GM12878 (cell line): ENCODE results near the gene NEUROD6. TPM values are rescaled to one million over a fixed set of nuclear protein-coding genes. Genes with fewer than 3 reads are reported as not detected.

ENCODE experiments used
- ATAC-seq: fragments of 200-7000 bp; cut with Tn5 transposase; 3 replicates; pipeline ENCODE4 v1.9.1; 2020; ENCODE audit warnings: mild to moderate bottlenecking, moderate library complexity
- BruUV-seq: library from RNA; stranded (reverse); fragments of 400-500 nt; replicated peaks from 2 replicates; lab custom pipeline; 2021; lab: Mats Ljungman, UMichigan
- CTCF ChIA-PET: fragments of 300-600 bp; sonication (Branson Sonifier 250); formaldehyde crosslinking; extraction: SDS; loops from one replicate; lab custom pipeline; 2021; ENCODE audit warnings: inconsistent platforms; lab: Yijun Ruan, JAX
- POLR2A ChIA-PET: fragments of 350-600 bp; formaldehyde crosslinking; extraction: SDS; loops from one replicate; lab custom pipeline; 2021; ENCODE audit warnings: inconsistent platforms; lab: Charles Lee
- RAD21 ChIA-PET: fragments of 300-600 bp; sonication (Branson Sonifier 250); formaldehyde crosslinking; loops from one replicate; lab custom pipeline; 2023; ENCODE audit warnings: antibody characterized with exemption; ENCODE audit not compliant: unreplicated experiment; lab: Charles Lee
- SMC1A ChIA-PET: fragments of 300-600 bp; sonication (Branson Sonifier 250); formaldehyde crosslinking; loops from one replicate; lab custom pipeline; 2023; ENCODE audit not compliant: unreplicated experiment, uncharacterized antibody; lab: Charles Lee
- DNase-seq: peaks from one replicate; pipeline ENCODE4 v3.0.0-alpha.2; 2011; ENCODE audit warnings: low read depth, low spot score
- FAIRE-seq: peaks from 3 replicates; lab custom pipeline; 2011; peaks lifted over from hg19 to GRCh38; lab: Jason Lieb, UNC
- H2AFZ ChIP-seq: 2 replicates; pipeline ENCODE4 v1.6.0; 2011; ENCODE audit warnings: low read depth, low read length, control low read depth; ENCODE audit not compliant: control insufficient read depth
- H3K27ac ChIP-seq: 2 replicates; pipeline ENCODE4 v1.5.1; 2011; ENCODE audit warnings: control low read depth; ENCODE audit not compliant: control insufficient read depth, insufficient read depth
- H3K27me3 ChIP-seq, 2 experiments: replicated peaks in 1 of 2; 2 replicates each; pipeline versions ENCODE4 v1.6.0 to v1.6.1; 2011; ENCODE audit warnings: low read length in 1 of 2; ENCODE audit not compliant: control insufficient read depth in 2 of 2, insufficient read depth in 2 of 2
- H3K36me3 ChIP-seq, 2 experiments: 2 replicates each; pipeline ENCODE4 v1.5.1; 2011; ENCODE audit warnings: low read length in 1 of 2; ENCODE audit not compliant: control insufficient read depth in 2 of 2, insufficient read depth in 2 of 2
- H3K4me1 ChIP-seq: 2 replicates; pipeline ENCODE4 v1.6.1; 2011; ENCODE audit warnings: mild to moderate bottlenecking, low read length, moderate library complexity, mixed read lengths; ENCODE audit not compliant: control insufficient read depth, insufficient read depth
- H3K4me2 ChIP-seq: 2 replicates; pipeline ENCODE4 v1.6.0; 2011; ENCODE audit warnings: control low read depth; ENCODE audit not compliant: control insufficient read depth, insufficient read depth
- H3K4me3 ChIP-seq: fragments of 200-600 bp; sonication (generic); 2 replicates; pipeline ENCODE4 v1.5.1; 2016
- H3K79me2 ChIP-seq: 2 replicates; pipeline ENCODE4 v1.6.0; 2011; ENCODE audit warnings: low read length; ENCODE audit not compliant: control insufficient read depth, insufficient read depth
- H3K9ac ChIP-seq: 2 replicates; pipeline ENCODE4 v1.8.0; 2011; ENCODE audit warnings: low read length, control low read depth, mixed read lengths; ENCODE audit not compliant: control insufficient read depth, insufficient read depth
- H3K9me3 ChIP-seq: replicated peaks from 3 replicates; pipeline ENCODE4 v1.5.1; 2011; ENCODE audit warnings: mild to moderate bottlenecking, low read length; ENCODE audit not compliant: control insufficient read depth, insufficient read depth
- H4K20me1 ChIP-seq: 2 replicates; pipeline ENCODE4 v1.6.0; 2011; ENCODE audit not compliant: control insufficient read depth, insufficient read depth
- E4F1 ChIP-seq: fragments of 450-650 bp; IDR thresholded peaks from 2 replicates; pipeline ENCODE4 v1.6.1; 2018; ENCODE audit warnings: borderline replicate concordance, mild to moderate bottlenecking; ENCODE audit not compliant: partially characterized antibody
- EZH2 ChIP-seq: IDR thresholded peaks from 2 replicates; pipeline ENCODE4 v1.6.1; 2012; ENCODE audit warnings: low read depth, mild to moderate bottlenecking, control low read depth, inconsistent platforms, low read length, borderline replicate concordance; ENCODE audit not compliant: control insufficient read depth
- MYC ChIP-seq: IDR thresholded peaks from 2 replicates; pipeline ENCODE4 v1.6.1; 2011; ENCODE audit warnings: mild to moderate bottlenecking, low read length, moderate library complexity, inconsistent platforms; ENCODE audit not compliant: insufficient read depth, insufficient replicate concordance, insufficient read length, severe bottlenecking
- RB1 ChIP-seq: fragments of 450-650 bp; formaldehyde crosslinking; IDR thresholded peaks from 2 replicates; pipeline ENCODE4 v1.6.1; 2017; ENCODE audit warnings: mild to moderate bottlenecking, borderline replicate concordance
- YY1 ChIP-seq: IDR thresholded peaks from 2 replicates; pipeline ENCODE4 v1.6.1; 2011; ENCODE audit warnings: low read depth, mild to moderate bottlenecking, low read length
- ZNF622 ChIP-seq: fragments of 450-650 bp; IDR thresholded peaks from 2 replicates; pipeline ENCODE4 v1.6.1; 2017; ENCODE audit warnings: mild to moderate bottlenecking, inconsistent platforms
- WGBS: methylation state at CpG from one replicate; pipeline ENCODE4 v1.1.6; 2016; ENCODE audit warnings: low lambda C conversion rate; ENCODE audit not compliant: insufficient replicate concordance, insufficient coverage; ENCODE audit errors: missing lambda C conversion rate; 5-methylcytosine and 5-hydroxymethylcytosine counted together
- in situ Hi-C: fragments of 300-500 bp; cut with MboI; formaldehyde crosslinking; loops from 9 replicates; pipeline ENCODE4 v1.14.3; 2018; ENCODE audit warnings: mixed read lengths
- intact Hi-C: fragments of 100-400 bp; cut with micrococcal nuclease; formaldehyde crosslinking; loops from one replicate; pipeline ENCODE4 v1.14.2; 2022; ENCODE audit not compliant: unreplicated experiment
- polyA plus RNA-seq, 11 experiments: library from polyadenylated mRNA; depleted of rRNA in 4 of 11; unstranded in 6 of 11; stranded (reverse) in 5 of 11; fragments of >200 nt; fragmentation: Nextera tagmentation in 4 of 11; fragmentation: Illumina TruSeq in 1 of 11; extraction: Ambion mirVana in 4 of 11; extraction: Trizol in 1 of 11; gene quantifications; 1 replicate in 1 of 11; 2 replicates in 10 of 11; pipeline versions ENCODE4 v1.2.1 to v1.2.3, GENCODE V29; 2011 to 2016; ENCODE audit warnings: inconsistent platforms in 2 of 11, missing spikeins in 2 of 11, low read depth in 1 of 11
- total RNA-seq, 4 experiments: library from RNA; depleted of rRNA in 3 of 4; stranded (reverse); fragments of >200 nt in 3 of 4; fragmentation: Illumina TruSeq in 1 of 4; extraction: Trizol in 1 of 4; gene quantifications; 2 replicates each; pipeline versions ENCODE4 v1.2.1 to v1.2.3, GENCODE V29; 2013 to 2021

The NEUROD6 gene
- total and polyA plus RNA-seq, 10 of the 15 experiments (the other 5 are each of a cell fraction or from before 2014, with no cell fraction given) = not detected

GRCh38 chr7:31341141-31341540, 615 bp upstream of the NEUROD6 start:
- in situ Hi-C loops = no loop called here
- Histone ChIP-seq H3K9me3 (no peaks in the 10 kb centered on the region), H2AFZ (no peak overlapping the region), H3K9ac (no peak overlapping the region), H3K4me2 (no peak overlapping the region), H3K36me3 (no peaks in the 10 kb centered on the region), H3K27me3 (peaks cover 2 to 3% of the 10 kb centered on the region in 2 experiments; a peak in 1 of 4 replicates), H3K4me1 (no peaks in the 10 kb centered on the region), H3K79me2 (no peaks in the 10 kb centered on the region), H3K27ac (no peak overlapping the region), H4K20me1 (no peaks in the 10 kb centered on the region), H3K4me3 (no peak overlapping the region)
- ChIA-PET RAD21 (no interaction called here), POLR2A (no interaction called here), SMC1A (no interaction called here), CTCF (no interaction called here)
- intact Hi-C loops = no loop called here
- no TSS peak for BruUV-seq
- FAIRE-seq (peak; percentile 27), DNase-seq (no peak), ATAC-seq (no peak)
- under 1% methylated on average over 5 of the region's 5 CpGs for WGBS
- TF ChIP-seq EZH2 (no peak), YY1 (no peak), ZNF622 (no peak), RB1 (no peak), MYC (no peak), E4F1 (no peak)
